ENCODE data around the gene GATM. TPM values are rescaled to one million over a fixed set of nuclear protein-coding genes. Genes with fewer than 3 reads are reported as not detected.

The GATM gene
- polyA plus RNA-seq, 3 donors, result 0.89 to 1.5 (median 1.5) TPM

GRCh38 chr15:45347989-45348388, 30.4 kb downstream of the GATM start:
- Histone ChIP-seq H3K4me2 (replicated peaks; ENCODE audit: extremely low read depth, low read length, poor library complexity, severe bottlenecking) (no peak overlapping the region), H3K27ac (ENCODE audit: low read depth in 1 of 2, low read length in 2 of 2) (no peak overlapping the region), H3K9me3 (replicated peaks in 1 of 2; ENCODE audit: control insufficient read depth in 1 of 2, insufficient read depth in 1 of 2, low read length in 2 of 2) (no peaks in the 10 kb centered on the region), H3K4me3 (replicated peaks in 1 of 3; ENCODE audit: low read depth in 2 of 3, low read length in 3 of 3) (no peak overlapping the region), H3K27me3 (ENCODE audit: control insufficient read depth in 2 of 2, insufficient read depth in 2 of 2, low read length in 2 of 2) (no peaks in the 10 kb centered on the region), H2AFZ (ENCODE audit: insufficient read depth, low read depth, low read length, poor library complexity, severe bottlenecking) (no peak overlapping the region), H3K4me1 (ENCODE audit: control insufficient read depth in 1 of 2, insufficient read depth in 2 of 2, low read length in 2 of 2) (peaks cover 3 to 8% of the 10 kb centered on the region in 2 donors), H3K9ac (ENCODE audit: insufficient read depth, low read length, poor library complexity, severe bottlenecking) (no peak overlapping the region), H3K36me3 (replicated peaks in 1 of 2; ENCODE audit: control insufficient read depth in 1 of 2, insufficient read depth in 2 of 2, low read length in 2 of 2) (no peaks in the 10 kb centered on the region), H4K20me1 (ENCODE audit: insufficient read depth, low read length) (no peaks in the 10 kb centered on the region), H3K79me2 (ENCODE audit: insufficient read depth, low read length) (no peaks in the 10 kb centered on the region)
- H3K4me1 Mint-ChIP-seq, result peaks cover 9% of the 10 kb centered on the region
- H3K36me3 Mint-ChIP-seq, result no peaks in the 10 kb centered on the region
- peaks cover 11 to 17% (median 17%) of the 10 kb centered on the region in 3 donors for H3K27me3 Mint-ChIP-seq (ENCODE audit: low read depth in 3 of 3)
- H3K9me3 Mint-ChIP-seq, result peaks cover 0 to 2% (median 0%) of the 10 kb centered on the region in 7 donors
- H3K27ac Mint-ChIP-seq, result no peak overlapping the region
- no peak overlapping the region for H3K4me3 Mint-ChIP-seq
- DNase-seq, result no peak
- intact Hi-C loops (cut with micrococcal nuclease), result no loop called here
- TF ChIP-seq CTCF (IDR thresholded peaks at IDR 0.05), result no peak

GRCh38 chr15:45347033-45347432, 31.3 kb downstream of the GATM start:
- Histone ChIP-seq H3K9ac (ENCODE audit: insufficient read depth, low read length, poor library complexity, severe bottlenecking) (no peak overlapping the region), H3K79me2 (ENCODE audit: insufficient read depth, low read length) (no peaks in the 10 kb centered on the region), H3K27me3 (ENCODE audit: control insufficient read depth in 2 of 2, insufficient read depth in 2 of 2, low read length in 2 of 2) (peaks cover 0 to 1% of the 10 kb centered on the region in 2 donors), H4K20me1 (ENCODE audit: insufficient read depth, low read length) (no peaks in the 10 kb centered on the region), H2AFZ (ENCODE audit: insufficient read depth, low read depth, low read length, poor library complexity, severe bottlenecking) (no peak overlapping the region), H3K4me2 (replicated peaks; ENCODE audit: extremely low read depth, low read length, poor library complexity, severe bottlenecking) (no peak overlapping the region), H3K4me3 (replicated peaks in 1 of 3; ENCODE audit: low read depth in 2 of 3, low read length in 3 of 3) (no peak overlapping the region), H3K9me3 (replicated peaks in 1 of 2; ENCODE audit: control insufficient read depth in 1 of 2, insufficient read depth in 1 of 2, low read length in 2 of 2) (no peaks in the 10 kb centered on the region), H3K36me3 (replicated peaks in 1 of 2; ENCODE audit: control insufficient read depth in 1 of 2, insufficient read depth in 2 of 2, low read length in 2 of 2) (no peaks in the 10 kb centered on the region), H3K4me1 (ENCODE audit: control insufficient read depth in 1 of 2, insufficient read depth in 2 of 2, low read length in 2 of 2) (peaks cover 3 to 8% of the 10 kb centered on the region in 2 donors), H3K27ac (ENCODE audit: low read depth in 1 of 2, low read length in 2 of 2) (no peak overlapping the region)
- DNase-seq, result no peak
- peaks cover 9% of the 10 kb centered on the region for H3K4me1 Mint-ChIP-seq
- H3K27me3 Mint-ChIP-seq (ENCODE audit: low read depth in 3 of 3), result peaks cover 15 to 23% (median 20%) of the 10 kb centered on the region in 3 donors
- no peaks in the 10 kb centered on the region for H3K9me3 Mint-ChIP-seq
- no peak overlapping the region for H3K27ac Mint-ChIP-seq
- TF ChIP-seq CTCF (IDR thresholded peaks at IDR 0.05), result no peak
- WGBS (ENCODE audit: insufficient coverage), result 100% methylated on average over 1 of the region's 4 CpGs
- H3K4me3 Mint-ChIP-seq, result no peak overlapping the region
- no peaks in the 10 kb centered on the region for H3K36me3 Mint-ChIP-seq
- intact Hi-C loops (cut with micrococcal nuclease), result no loop called here

Data from CD14-positive monocyte (primary cell).